MM.1S (cell line): ENCODE results near the gene PATZ1.

Experiments
- CTCF ChIP-seq: fragments of 300-600 bp; sonication (generic); IDR thresholded peaks from 2 replicates; pipeline ENCODE4 v1.5.1; 2016; ENCODE audit warnings: antibody characterized with exemption, low read length, mixed read lengths
- EZH2 ChIP-seq: fragments of 300-600 bp; sonication (generic); optimal IDR thresholded peaks from 2 replicates; pipeline ENCODE3; 2017; ENCODE audit warnings: low read depth, mild to moderate bottlenecking, antibody characterized with exemption, low read length, mixed read lengths

GRCh38 chr22:31350410-31350863 is 4.3 kb upstream of the PATZ1 start:
- no peak for TF ChIP-seq CTCF
- TF ChIP-seq EZH2, result no peak
